Stimulated activated CD4-positive, alpha-beta T cell treated with anti-CD3 and anti-CD28 coated beads, Interleukin-15, amount 100 ng/mL, for 24 hours (primary cell): ENCODE data around the gene EEFSEC.

Experiments
- DNase-seq: peaks from one replicate; pipeline ENCODE4 v3.0.0-alpha.2; 2020

The EEFSEC gene

GRCh38 chr3:128185630-128186447, 32.6 kb downstream of the EEFSEC start:
- DNase-seq = no peak

GRCh38 chr3:128187495-128187894, 34.2 kb downstream of the EEFSEC start:
- DNase-seq = no peak

- no peak for DNase-seq
Observed at GRCh38 chr3:128188326-128188725, 35.0 kb downstream of the EEFSEC start.

GRCh38 chr3:128188956-128189355, 35.7 kb downstream of the EEFSEC start:
- no peak for DNase-seq

- no peak for DNase-seq
Observed at GRCh38 chr3:128190501-128190900, 37.2 kb downstream of the EEFSEC start.

GRCh38 chr3:128192131-128192530, 38.9 kb downstream of the EEFSEC start:
- no peak for DNase-seq

- no peak for DNase-seq
Observed at GRCh38 chr3:128193168-128193567, 39.9 kb downstream of the EEFSEC start.

GRCh38 chr3:128194843-128195242, 41.6 kb downstream of the EEFSEC start:
- no peak for DNase-seq

- DNase-seq = no peak
Observed at GRCh38 chr3:128195369-128195768, 42.1 kb downstream of the EEFSEC start.

GRCh38 chr3:128195802-128196201, 42.5 kb downstream of the EEFSEC start:
- DNase-seq = no peak

GRCh38 chr3:128196647-128197046, 43.4 kb downstream of the EEFSEC start:
- DNase-seq = no peak

GRCh38 chr3:128197855-128198254, 44.6 kb downstream of the EEFSEC start:
- DNase-seq = no peak

- DNase-seq = no peak
Observed at GRCh38 chr3:128198313-128198712, 45.0 kb downstream of the EEFSEC start.

GRCh38 chr3:128199110-128199509, 45.8 kb downstream of the EEFSEC start:
- no peak for DNase-seq

- no peak for DNase-seq
Observed at GRCh38 chr3:128201158-128201755, 48.0 kb downstream of the EEFSEC start.

GRCh38 chr3:128203169-128203568, 49.9 kb downstream of the EEFSEC start:
- no peak for DNase-seq

- no peak for DNase-seq
Observed at GRCh38 chr3:128205558-128206145, 52.4 kb downstream of the EEFSEC start.

GRCh38 chr3:128207951-128208350, 54.7 kb downstream of the EEFSEC start:
- no peak for DNase-seq

- no peak for DNase-seq
Observed at GRCh38 chr3:128210711-128211110, 57.4 kb downstream of the EEFSEC start.

GRCh38 chr3:128214056-128214455, 60.8 kb downstream of the EEFSEC start:
- no peak for DNase-seq

- DNase-seq = no peak
Observed at GRCh38 chr3:128215290-128215689, 62.0 kb downstream of the EEFSEC start.

GRCh38 chr3:128215800-128216495, 62.7 kb downstream of the EEFSEC start:
- DNase-seq = no peak

- no peak for DNase-seq
Observed at GRCh38 chr3:128217702-128218547, 64.6 kb downstream of the EEFSEC start.
